Common myeloid progenitor, CD34-positive (primary cell): ENCODE results near the gene AGAP1.
"Not testable (repeated sequence)": the region's sequence is repeated elsewhere in the genome, so short reads cannot be mapped to it uniquely, and the experiment has no call there.

Experiments
- CTCF ChIA-PET: fragments of 350-600 bp; sonication (Branson Sonifier 250); formaldehyde crosslinking; loops from one replicate; lab custom pipeline; 2021; ENCODE audit warnings: antibody characterized with exemption; lab: Charles Lee
- POLR2A ChIA-PET: fragments of 350-600 bp; sonication (Branson Sonifier 250); formaldehyde crosslinking; loops from one replicate; lab custom pipeline; 2021; ENCODE audit warnings: antibody characterized with exemption; lab: Charles Lee
- DNase-seq, 3 donors: peaks; one replicate each; pipeline versions ENCODE4 v3.0.0 to v3.0.0-alpha.2; 2013
- H3K27ac ChIP-seq, 2 experiments: 1 replicate in 1 of 2; 2 replicates in 1 of 2; pipeline ENCODE4 v1.7.0; 2013; ENCODE audit warnings: inconsistent platforms in 2 of 2, low read length in 2 of 2, mild to moderate bottlenecking in 2 of 2, low read depth in 1 of 2, moderate library complexity in 1 of 2; ENCODE audit not compliant: severe bottlenecking in 2 of 2, insufficient read depth in 1 of 2, poor library complexity in 1 of 2
- H3K27me3 ChIP-seq, 5 experiments: replicated peaks in 2 of 5; 1 replicate in 3 of 5; 2 replicates in 2 of 5; pipeline versions ENCODE4 v1.6.1 to v1.7.0; 2013; ENCODE audit warnings: low read length in 4 of 5, mild to moderate bottlenecking in 2 of 5, moderate library complexity in 2 of 5, inconsistent platforms in 1 of 5; ENCODE audit not compliant: insufficient read depth in 5 of 5, control insufficient read depth in 4 of 5
- H3K36me3 ChIP-seq, 4 experiments: 1 replicate in 2 of 4; 2 replicates in 2 of 4; pipeline versions ENCODE4 v1.6.1 to v1.7.0; 2013; ENCODE audit warnings: low read length in 3 of 4, control low read depth in 1 of 4, mild to moderate bottlenecking in 1 of 4; ENCODE audit not compliant: control insufficient read depth in 4 of 4, insufficient read depth in 4 of 4
- H3K4me1 ChIP-seq, 4 experiments: 1 replicate in 3 of 4; 2 replicates in 1 of 4; pipeline versions ENCODE4 v1.6.1 to v1.7.1; 2013; ENCODE audit warnings: low read length in 3 of 4, mild to moderate bottlenecking in 3 of 4, control low read depth in 1 of 4, inconsistent platforms in 1 of 4, moderate library complexity in 1 of 4; ENCODE audit not compliant: control insufficient read depth in 4 of 4, insufficient read depth in 4 of 4; ENCODE audit errors: control extremely low read depth in 1 of 4
- H3K4me3 ChIP-seq, 7 experiments: 1 replicate in 4 of 7; 2 replicates in 3 of 7; pipeline versions ENCODE4 v1.5.1 to v1.7.0; 2013; ENCODE audit warnings: mild to moderate bottlenecking in 7 of 7, low read length in 6 of 7, moderate library complexity in 6 of 7, inconsistent platforms in 2 of 7, low read depth in 2 of 7, control low read depth in 1 of 7; ENCODE audit not compliant: insufficient read depth in 4 of 7, control insufficient read depth in 1 of 7; ENCODE audit errors: extremely low read depth in 1 of 7
- H3K9me3 ChIP-seq, 5 experiments: 1 replicate in 4 of 5; 2 replicates in 1 of 5; pipeline versions ENCODE4 v1.6.1 to v1.7.1; 2013; ENCODE audit warnings: low read length in 4 of 5, mild to moderate bottlenecking in 2 of 5, inconsistent platforms in 1 of 5, low read depth in 1 of 5, moderate library complexity in 1 of 5; ENCODE audit not compliant: control insufficient read depth in 4 of 5, insufficient read depth in 2 of 5; ENCODE audit errors: control extremely low read depth in 1 of 5
- WGBS: methylation state at CpG from one replicate; pipeline ENCODE4 v1.1.5; 2013; ENCODE audit not compliant: insufficient coverage; 5-methylcytosine and 5-hydroxymethylcytosine counted together

AGAP1 gene

DNA sequence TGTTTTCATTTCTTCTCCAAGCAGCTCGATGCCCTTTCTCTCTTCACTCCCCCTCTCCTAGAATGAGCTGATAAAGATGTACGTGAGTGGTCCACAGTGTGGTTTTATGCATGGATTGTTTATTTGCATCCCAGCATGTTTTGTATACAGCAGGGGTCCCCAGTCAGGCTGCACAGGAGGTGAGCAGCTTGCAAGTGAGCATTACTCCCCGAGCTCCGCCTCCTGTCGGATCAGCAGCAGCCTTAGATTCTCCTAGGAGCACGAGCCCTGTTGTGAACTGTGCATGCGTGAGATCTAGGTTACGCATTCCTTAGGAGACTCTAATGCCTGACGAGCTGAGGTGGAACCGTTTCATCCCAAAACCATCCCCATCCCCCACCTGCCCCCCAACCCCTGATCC, 262.6 kb downstream of the AGAP1 start:
- peaks cover 0 to 6% (median 3%) of the 10 kb centered on the region in 5 experiments for H3K27me3 ChIP-seq
- H3K4me1 ChIP-seq: no peaks in the 10 kb centered on the region
- POLR2A ChIA-PET: no interaction called here
- no peak overlapping the region for H3K27ac ChIP-seq
- CTCF ChIA-PET: interaction anchor here (0.6 to 1.2 kb wide), 3 partner anchors 9 to 14 kb away, joined by 3 to 7 read pairs (median 3); no protein-coding TSS in a partner anchor
- no peaks in the 10 kb centered on the region for H3K36me3 ChIP-seq
- no peak overlapping the region for H3K4me3 ChIP-seq
- DNase-seq: no peak
- 97% methylated on average over 7 of the region's 10 CpGs for WGBS
- H3K9me3 ChIP-seq: no peaks in the 10 kb centered on the region

DNA sequence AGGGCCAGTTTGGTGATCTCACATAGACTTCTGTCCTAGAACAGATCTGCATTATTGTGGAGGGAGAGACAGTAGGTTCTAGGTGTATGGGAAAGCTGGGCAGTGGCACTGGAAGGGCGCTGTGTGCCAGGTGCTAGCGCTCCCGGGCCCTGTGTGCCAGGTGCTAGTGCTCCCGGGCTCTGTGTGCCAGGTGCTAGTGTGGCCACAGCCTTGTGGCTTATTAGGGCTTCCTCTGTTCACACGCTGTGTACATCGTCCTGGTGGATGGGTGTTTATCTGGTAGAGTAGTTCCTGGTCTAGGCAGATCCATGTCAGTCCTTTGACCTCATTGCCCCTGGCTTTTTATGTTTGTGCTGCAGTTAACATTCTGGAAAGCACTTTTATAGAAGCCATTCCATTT, 263.4 kb downstream of the AGAP1 start:
- Histone ChIP-seq H3K27ac (no peak overlapping the region), H3K4me1 (no peaks in the 10 kb centered on the region), H3K27me3 (peaks cover 0 to 6% (median 3%) of the 10 kb centered on the region in 5 experiments), H3K9me3 (no peaks in the 10 kb centered on the region), H3K36me3 (no peaks in the 10 kb centered on the region), H3K4me3 (no peak overlapping the region)
- ChIA-PET CTCF (interaction anchor here (0.6 to 1.2 kb wide), 2 partner anchors 9 to 10 kb away, joined by 3 to 7 read pairs; no protein-coding TSS in a partner anchor), POLR2A (no interaction called here)
- WGBS: 100% methylated on average over 4 of the region's 6 CpGs
- no peak for DNase-seq

DNA sequence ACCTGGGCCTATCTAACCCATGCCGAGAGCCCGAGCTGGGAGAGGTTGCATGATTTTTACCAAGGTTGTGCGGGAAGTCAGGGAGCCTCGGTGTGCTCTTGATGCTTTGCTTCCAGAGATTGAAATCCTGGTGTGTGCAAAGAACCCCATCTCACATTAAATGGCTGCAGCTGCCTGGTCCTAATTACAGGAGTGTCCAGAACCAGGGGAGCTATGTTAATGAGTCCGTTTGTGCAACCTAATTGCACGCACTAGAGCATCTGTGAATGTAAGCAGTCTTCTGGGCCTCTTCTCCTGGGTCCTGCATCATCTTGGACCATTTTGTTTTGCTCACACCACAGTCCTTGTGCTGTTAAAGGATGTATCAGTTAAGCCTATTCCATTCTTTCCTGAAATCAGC, 263.8 kb downstream of the AGAP1 start:
- no peaks in the 10 kb centered on the region for H3K9me3 ChIP-seq
- no peak overlapping the region for H3K27ac ChIP-seq
- peaks cover 0 to 6% (median 3%) of the 10 kb centered on the region in 5 experiments for H3K27me3 ChIP-seq
- H3K4me1 ChIP-seq: no peaks in the 10 kb centered on the region
- 99% methylated on average over 6 of the region's 6 CpGs for WGBS
- no peak overlapping the region for H3K4me3 ChIP-seq
- ChIA-PET CTCF (interaction anchor here (1.2 to 1.5 kb wide), 2 partner anchors 10 to 421 kb away, joined by 3 to 7 read pairs; no protein-coding TSS in a partner anchor), POLR2A (no interaction called here)
- H3K36me3 ChIP-seq: no peaks in the 10 kb centered on the region
- DNase-seq: no peak

DNA sequence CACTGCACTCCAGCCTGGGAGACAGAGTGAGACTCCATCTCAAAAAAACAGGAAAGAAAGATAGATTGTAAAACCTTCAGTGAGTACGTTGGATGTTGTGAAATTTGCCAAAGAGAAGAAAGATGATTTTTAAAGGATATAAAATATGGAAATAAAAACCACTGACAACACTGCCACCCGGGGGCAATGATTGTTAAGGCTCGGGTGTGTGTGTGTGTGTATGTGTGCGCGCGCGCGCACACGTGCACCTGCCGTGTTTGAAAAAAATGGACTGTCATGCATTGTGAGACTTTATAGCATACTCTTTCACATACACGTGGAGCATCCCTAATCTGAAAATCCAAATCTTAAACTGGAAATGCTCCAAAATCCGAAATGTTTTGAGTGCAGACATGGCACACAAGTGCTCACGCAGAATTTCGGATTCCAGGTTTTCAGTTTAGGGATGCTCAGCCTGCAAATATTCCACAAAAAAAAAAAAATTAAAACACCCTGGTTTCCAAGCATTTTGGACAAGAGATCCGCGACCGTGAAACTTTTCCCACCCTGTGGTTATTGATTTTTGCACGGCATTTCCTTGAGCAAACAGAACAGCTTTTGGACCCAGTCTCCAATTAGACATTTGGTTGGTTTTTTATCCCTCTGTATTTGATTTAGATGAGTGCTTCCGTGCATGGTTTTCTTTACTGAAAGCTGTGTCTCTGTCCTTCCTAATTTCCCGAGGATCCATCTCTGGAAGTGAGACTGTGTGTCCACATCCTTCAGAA, 269.2 kb downstream of the AGAP1 start:
- H3K36me3 ChIP-seq: no peaks in the 10 kb centered on the region
- 95% methylated on average over 10 of the region's 20 CpGs for WGBS
- no peaks in the 10 kb centered on the region for H3K9me3 ChIP-seq
- peak in 2 of 3 donors; percentile 9 to 10 for DNase-seq
- no peak overlapping the region for H3K27ac ChIP-seq
- ChIA-PET POLR2A (interaction anchor here (0.6 kb wide), 1 partner anchor 428 kb away, joined by 3 read pairs; no protein-coding TSS in a partner anchor), CTCF (no interaction called here)
- no peaks in the 10 kb centered on the region for H3K4me1 ChIP-seq
- peaks cover 0 to 9% (median 0%) of the 10 kb centered on the region in 5 experiments for H3K27me3 ChIP-seq
- no peak overlapping the region for H3K4me3 ChIP-seq

DNA sequence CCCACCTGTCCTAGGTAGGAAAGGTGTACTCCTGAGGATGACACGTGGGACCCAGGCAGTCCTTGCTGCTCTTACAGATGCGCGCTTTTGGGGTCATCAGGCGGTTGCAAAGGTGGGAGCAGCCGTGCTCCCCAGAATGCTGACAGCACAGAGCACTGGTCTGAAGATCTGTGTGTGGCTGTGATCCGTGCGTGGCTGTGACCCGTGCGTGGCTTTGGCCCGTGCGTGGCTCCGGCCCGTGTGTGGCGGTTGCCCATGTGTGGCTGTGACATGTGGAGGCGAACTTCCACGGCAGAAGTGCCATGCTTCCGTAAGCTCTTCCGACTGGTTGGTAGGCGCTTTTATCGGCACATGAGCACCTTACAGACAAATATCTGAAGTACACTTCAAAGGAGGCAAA, 270.0 kb downstream of the AGAP1 start:
- H3K4me1 ChIP-seq: no peaks in the 10 kb centered on the region
- H3K27me3 ChIP-seq: peaks cover 0 to 9% (median under 1%) of the 10 kb centered on the region in 5 experiments
- WGBS: 97% methylated on average over 17 of the region's 20 CpGs
- POLR2A ChIA-PET: interaction anchor here (0.6 kb wide), 1 partner anchor 428 kb away, joined by 3 read pairs; no protein-coding TSS in a partner anchor
- no peak overlapping the region for H3K27ac ChIP-seq
- H3K9me3 ChIP-seq: no peaks in the 10 kb centered on the region
- CTCF ChIA-PET: no interaction called here
- no peaks in the 10 kb centered on the region for H3K36me3 ChIP-seq
- H3K4me3 ChIP-seq: no peak overlapping the region
- DNase-seq: no peak

DNA sequence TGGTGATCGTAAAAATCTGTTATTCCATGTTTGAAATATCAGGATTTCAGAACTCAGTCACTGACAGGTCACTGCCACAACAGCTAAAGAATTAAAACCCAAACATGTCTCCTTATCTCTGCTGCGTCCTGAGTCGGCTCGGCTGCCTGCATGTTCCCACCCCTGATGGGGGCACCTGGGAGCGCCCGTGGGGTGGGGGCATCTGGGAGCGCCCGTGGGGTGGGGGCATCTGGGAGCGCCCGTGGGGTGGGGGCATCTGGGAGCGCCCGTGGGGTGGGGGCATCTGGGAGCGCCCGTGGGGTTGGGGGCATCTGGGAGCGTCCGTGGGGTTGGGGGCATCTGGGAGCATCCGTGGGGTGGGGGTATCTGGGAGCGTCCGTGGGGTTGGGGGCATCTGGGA, 270.6 kb downstream of the AGAP1 start:
- H3K4me3 ChIP-seq, H3K27ac ChIP-seq, H3K36me3 ChIP-seq, CTCF ChIA-PET, POLR2A ChIA-PET, H3K9me3 ChIP-seq, H3K4me1 ChIP-seq, DNase-seq: not testable (repeated sequence)
- peaks cover 0 to 14% (median 2%) of the 10 kb centered on the region in 5 experiments for H3K27me3 ChIP-seq
- 98% methylated on average over 5 of the region's 19 CpGs for WGBS

DNA sequence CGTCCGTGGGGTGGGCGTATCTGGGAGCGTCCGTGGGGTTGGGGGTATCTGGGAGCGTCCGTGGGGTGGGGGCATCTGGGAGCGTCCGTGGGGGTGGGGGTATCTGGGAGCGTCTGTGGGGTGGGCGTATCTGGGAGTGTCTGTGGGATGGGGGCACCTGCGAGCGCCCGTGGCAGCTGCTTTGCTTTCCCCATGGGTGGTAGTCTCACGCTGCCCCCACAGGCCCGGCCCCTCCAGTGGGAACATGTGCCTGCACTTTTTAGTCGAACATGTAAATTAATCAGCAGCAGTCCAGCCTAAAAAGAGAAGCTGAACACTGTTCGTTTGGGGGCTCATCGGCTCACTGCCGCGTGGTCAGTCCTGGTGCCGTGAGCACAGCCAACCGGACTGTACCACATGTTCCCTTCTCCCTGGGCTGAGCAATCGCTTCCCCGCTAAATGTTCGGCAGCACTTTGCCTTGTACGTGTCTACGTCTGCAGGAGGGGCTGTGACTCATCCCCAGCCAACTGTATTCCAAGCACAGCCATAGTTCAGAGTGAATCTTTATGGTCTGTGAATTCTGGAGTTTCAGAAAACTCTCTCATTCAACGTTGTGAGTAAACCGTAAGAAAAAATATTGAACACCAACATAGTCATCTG, 271.5 kb downstream of the AGAP1 start:
- peak in 2 of 3 donors; percentile 15 to 29 for DNase-seq
- 94% methylated on average over 19 of the region's 30 CpGs for WGBS
- CTCF ChIA-PET: interaction anchor here (0.8 to 1.1 kb wide), 6 partner anchors 12 to 416 kb away, joined by 3 to 7 read pairs (median 3); no protein-coding TSS in a partner anchor

More for the DNA sequence above, 271.5 kb downstream of the AGAP1 start:
- Histone ChIP-seq H3K36me3 (no peaks in the 10 kb centered on the region), H3K27ac (no peak overlapping the region), H3K4me1 (no peaks in the 10 kb centered on the region), H3K27me3 (peaks cover 0 to 17% (median 2%) of the 10 kb centered on the region in 5 experiments), H3K9me3 (no peaks in the 10 kb centered on the region), H3K4me3 (no peak overlapping the region)
- POLR2A ChIA-PET: no interaction called here
